Gastroesophageal sphincter (tissue), 3 donors: ENCODE data around the gene TNFRSF6B.

Source experiments
- CTCF ChIP-seq, 4 experiments: fragments of 200-600 bp in 2 of 4; fragments of 450-650 bp in 2 of 4; sonication (generic) in 1 of 4; IDR thresholded peaks; one replicate each; pipeline ENCODE4 v1.5.1; 2017 to 2019; ENCODE audit warnings: antibody characterized with exemption in 4 of 4, mild to moderate bottlenecking in 2 of 4, moderate library complexity in 2 of 4
- EP300 ChIP-seq: sonication (generic); formaldehyde crosslinking; IDR thresholded peaks from one replicate; pipeline ENCODE4 v1.6.1; 2017; ENCODE audit warnings: antibody characterized with exemption, mild to moderate bottlenecking
- POLR2A ChIP-seq, 2 donors: fragments of 450-650 bp; IDR thresholded peaks; one replicate each; pipeline ENCODE4 v1.6.1; 2017; ENCODE audit warnings: antibody characterized with exemption in 2 of 2, mild to moderate bottlenecking in 2 of 2, moderate library complexity in 1 of 2

- TF ChIP-seq CTCF (IDR thresholded peaks at IDR 0.05) (no peak), POLR2A (IDR thresholded peaks at IDR 0.05) (no peak), EP300 (no peak)
Measured at GRCh38 chr20:63665708-63666107, 30.7 kb upstream of the TNFRSF6B start.
